Suprapubic skin (tissue), 4 donors: ENCODE results near the gene IL27RA.

Source experiments
- POLR2A ChIP-seq, 2 donors: fragments of 450-650 bp; IDR thresholded peaks; one replicate each; pipeline ENCODE4 v1.6.1; 2017; ENCODE audit warnings: antibody characterized with exemption in 2 of 2, mild to moderate bottlenecking in 2 of 2, moderate library complexity in 2 of 2
- POLR2AphosphoS5 ChIP-seq, 3 donors: sonication (generic); formaldehyde crosslinking; IDR thresholded peaks; one replicate each; pipeline ENCODE4 v1.6.1; 2017; ENCODE audit warnings: antibody characterized with exemption in 3 of 3
- TF ChIP-seq, protein P1 (sequence below), 2 donors: fragments of 200-600 bp in 1 of 2; fragments of 450-650 bp in 1 of 2; sonication (generic) in 1 of 2; IDR thresholded peaks; one replicate each; pipeline ENCODE4 v1.5.1; 2016 to 2019; ENCODE audit warnings: antibody characterized with exemption in 2 of 2, mild to moderate bottlenecking in 1 of 2, moderate library complexity in 1 of 2

GRCh38 chr19:14059093-14059480, 27.5 kb downstream of the IL27RA start:
- TF ChIP-seq, protein P1, sequence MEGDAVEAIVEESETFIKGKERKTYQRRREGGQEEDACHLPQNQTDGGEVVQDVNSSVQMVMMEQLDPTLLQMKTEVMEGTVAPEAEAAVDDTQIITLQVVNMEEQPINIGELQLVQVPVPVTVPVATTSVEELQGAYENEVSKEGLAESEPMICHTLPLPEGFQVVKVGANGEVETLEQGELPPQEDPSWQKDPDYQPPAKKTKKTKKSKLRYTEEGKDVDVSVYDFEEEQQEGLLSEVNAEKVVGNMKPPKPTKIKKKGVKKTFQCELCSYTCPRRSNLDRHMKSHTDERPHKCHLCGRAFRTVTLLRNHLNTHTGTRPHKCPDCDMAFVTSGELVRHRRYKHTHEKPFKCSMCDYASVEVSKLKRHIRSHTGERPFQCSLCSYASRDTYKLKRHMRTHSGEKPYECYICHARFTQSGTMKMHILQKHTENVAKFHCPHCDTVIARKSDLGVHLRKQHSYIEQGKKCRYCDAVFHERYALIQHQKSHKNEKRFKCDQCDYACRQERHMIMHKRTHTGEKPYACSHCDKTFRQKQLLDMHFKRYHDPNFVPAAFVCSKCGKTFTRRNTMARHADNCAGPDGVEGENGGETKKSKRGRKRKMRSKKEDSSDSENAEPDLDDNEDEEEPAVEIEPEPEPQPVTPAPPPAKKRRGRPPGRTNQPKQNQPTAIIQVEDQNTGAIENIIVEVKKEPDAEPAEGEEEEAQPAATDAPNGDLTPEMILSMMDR (IDR thresholded peaks at IDR 0.05), result peak in 1 of 2 donors; percentile 64
- TF ChIP-seq POLR2AphosphoS5 (IDR thresholded peaks at IDR 0.05) (no peak), POLR2A (IDR thresholded peaks at IDR 0.05) (no peak)
